Heart left ventricle (tissue), 16 donors: Measurements from ENCODE around the gene NKPD1. TPM values are rescaled to one million over a fixed set of nuclear protein-coding genes. Genes with fewer than 3 reads are reported as not detected.

Experiments
- ATAC-seq, 4 donors: fragments of 200-7000 bp; cut with Tn5 transposase; one replicate each; pipeline ENCODE4 v1.9.1; 2020 to 2022; ENCODE audit warnings: moderate library complexity in 4 of 4, mild to moderate bottlenecking in 3 of 4, moderate number of reproducible peaks in 1 of 4
- DNase-seq, 5 donors: peaks; one replicate each; pipeline ENCODE4 v3.0.0-alpha.2; 2020
- H3K27ac ChIP-seq, 12 donors: fragments of 200-600 bp; sonication (generic) in 4 of 12; one replicate each; pipeline versions ENCODE4 v1.5.0 to v1.8.0; 2016 to 2022; ENCODE audit warnings: mild to moderate bottlenecking in 2 of 12
- H3K27me3 ChIP-seq, 9 donors: fragments of 200-600 bp; sonication (generic) in 2 of 9; one replicate each; pipeline versions ENCODE4 v1.5.1 to v1.8.0; 2016 to 2022; ENCODE audit warnings: mild to moderate bottlenecking in 3 of 9
- H3K36me3 ChIP-seq, 9 donors: fragments of 200-600 bp; sonication (generic) in 2 of 9; one replicate each; pipeline versions ENCODE4 v1.5.0 to v1.8.0; 2018 to 2022; ENCODE audit warnings: mild to moderate bottlenecking in 2 of 9
- H3K4me1 ChIP-seq, 12 donors: fragments of 200-600 bp; sonication (generic) in 4 of 12; one replicate each; pipeline versions ENCODE4 v1.5.0 to v1.8.0; 2016 to 2022; ENCODE audit warnings: mild to moderate bottlenecking in 3 of 12
- H3K4me3 ChIP-seq, 12 donors: fragments of 200-600 bp; sonication (generic) in 4 of 12; one replicate each; pipeline versions ENCODE4 v1.5.0 to v1.8.0; 2017 to 2022; ENCODE audit warnings: mild to moderate bottlenecking in 9 of 12, moderate library complexity in 4 of 12
- H3K9me3 ChIP-seq, 12 donors: fragments of 200-600 bp; sonication (generic) in 4 of 12; one replicate each; pipeline versions ENCODE4 v1.5.0 to v1.8.0; 2016 to 2022; ENCODE audit warnings: mild to moderate bottlenecking in 1 of 12
- POLR2A ChIP-seq, 2 donors: fragments of 450-650 bp; IDR thresholded peaks; one replicate each; pipeline ENCODE4 v1.6.1; 2017; ENCODE audit warnings: antibody characterized with exemption in 2 of 2, mild to moderate bottlenecking in 2 of 2, moderate library complexity in 2 of 2
- WGBS, 4 donors: extraction: QIAGEN DNeasy Blood & Tissue Kit in 2 of 4; methylation state at CpG; one replicate each; pipeline versions ENCODE4 v1.1.5 to v1.1.7; 2013 to 2018; 5-methylcytosine and 5-hydroxymethylcytosine counted together
- intact Hi-C, 10 donors: fragments of 100-400 bp; cut with DNase I; formaldehyde crosslinking; loops; one replicate each; pipeline versions ENCODE4 v1.11.1 to v1.14.2; 2022
- polyA plus RNA-seq, 2 donors: library from polyadenylated mRNA; stranded (reverse); fragments of 200-250 nt; gene quantifications; one replicate each; pipeline ENCODE4 v1.2.3, GENCODE V29; 2013
- total RNA-seq, 9 donors: library from RNA; depleted of rRNA in 2 of 9; stranded (reverse); fragments of >200 nt in 2 of 9; fragmentation: NEBNext Ultra II Directional in 3 of 9; extraction: Animal tissue kit (Norgen Biotek cat#: 25700) in 3 of 9; gene quantifications; one replicate each; pipeline versions ENCODE4 v1.1.0 to v1.2.4, GENCODE V29; 2016 to 2023
- TF ChIP-seq, protein P1 (sequence below), 12 donors: fragments of 200-600 bp; sonication (generic) in 4 of 12; IDR thresholded peaks; one replicate each; pipeline versions ENCODE4 v1.5.0 to v1.8.0; 2018 to 2022; ENCODE audit warnings: antibody characterized with exemption in 12 of 12, mild to moderate bottlenecking in 5 of 12
- donor health status: ischemic (EF 13 %, LVEDD 7.1; RV severe dilation, severe dysfunction).
- donor health status: healthy with polysubstance abuse.
- donor health status: DM: no; HTN: yes; CAD: no.
- donor health status: DM: no; HTN: no; CAD: no.
- donor health status: ischemic (EF 25% LVEDD 6.9; RV normal size, moderate dysfunction).
- donor health status: ischemic (EF 25% LVEDD 5.7; RV mildly dilated, moderate dysfunction).
- donor health status: healthy.
- donor health status: DM: yes; HTN: yes; CAD: no.
- donor health status: ischemic (EF 35%, LVEDD 5.7; RV mildly dilated, moderate dysfunction).
- donor health status: nonischemic (EF 11% LVEDD 7.7; RV severe dilation, severe dysfunction).
- donor health status: DM: yes; HTN: yes; CAD: no.
- donor health status: PGD.
- donor health status: ischemic (EF 29% LVEDD 5.4; RV normal size, mild dysfunction).
- donor health status: nonischemic (EF 23%, LVEDD 6.1; RV moderate dilation, normal function).

Gene NKPD1
- total and polyA plus RNA-seq, 11 donors: 0.09 to 0.28 (median 0.14) TPM; not detected in 7

DNA sequence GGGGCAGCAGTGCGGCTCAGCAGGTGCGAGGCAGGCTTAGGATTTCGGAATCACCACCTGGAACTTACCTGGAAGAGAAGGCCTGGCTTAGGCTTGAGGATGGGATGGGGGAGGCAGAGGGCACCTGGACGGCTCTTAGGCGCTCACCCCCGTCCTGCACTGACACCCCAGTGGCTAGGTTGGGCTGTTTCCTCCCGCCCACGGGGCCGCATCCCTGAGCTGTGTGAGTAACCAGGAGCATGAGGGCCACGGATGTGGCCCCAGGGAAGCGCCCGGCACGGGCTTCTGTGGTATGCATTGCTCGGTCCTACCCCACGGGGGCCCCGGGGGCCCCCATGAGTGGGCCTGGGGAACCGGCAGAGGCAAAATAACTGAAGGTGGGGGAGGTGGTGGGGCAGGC is 2.4 kb upstream of the NKPD1 start:
- Histone ChIP-seq H3K36me3 (no peaks in the 10 kb centered on the region), H3K27me3 (peaks cover 0 to 29% (median 11%) of the 10 kb centered on the region in 9 donors), H3K4me1 (peaks cover 0 to 33% (median 18%) of the 10 kb centered on the region in 12 donors), H3K4me3 (no peak overlapping the region), H3K9me3 (no peaks in the 10 kb centered on the region), H3K27ac (no peak overlapping the region)
- intact Hi-C loops: loop anchor here in 1 of 10 donors (10.0 kb wide), 1 partner anchor 172 kb away; no protein-coding TSS in a partner anchor
- no peak for ATAC-seq
- no peak for TF ChIP-seq POLR2A (IDR thresholded peaks at IDR 0.05)
- TF ChIP-seq, protein P1, sequence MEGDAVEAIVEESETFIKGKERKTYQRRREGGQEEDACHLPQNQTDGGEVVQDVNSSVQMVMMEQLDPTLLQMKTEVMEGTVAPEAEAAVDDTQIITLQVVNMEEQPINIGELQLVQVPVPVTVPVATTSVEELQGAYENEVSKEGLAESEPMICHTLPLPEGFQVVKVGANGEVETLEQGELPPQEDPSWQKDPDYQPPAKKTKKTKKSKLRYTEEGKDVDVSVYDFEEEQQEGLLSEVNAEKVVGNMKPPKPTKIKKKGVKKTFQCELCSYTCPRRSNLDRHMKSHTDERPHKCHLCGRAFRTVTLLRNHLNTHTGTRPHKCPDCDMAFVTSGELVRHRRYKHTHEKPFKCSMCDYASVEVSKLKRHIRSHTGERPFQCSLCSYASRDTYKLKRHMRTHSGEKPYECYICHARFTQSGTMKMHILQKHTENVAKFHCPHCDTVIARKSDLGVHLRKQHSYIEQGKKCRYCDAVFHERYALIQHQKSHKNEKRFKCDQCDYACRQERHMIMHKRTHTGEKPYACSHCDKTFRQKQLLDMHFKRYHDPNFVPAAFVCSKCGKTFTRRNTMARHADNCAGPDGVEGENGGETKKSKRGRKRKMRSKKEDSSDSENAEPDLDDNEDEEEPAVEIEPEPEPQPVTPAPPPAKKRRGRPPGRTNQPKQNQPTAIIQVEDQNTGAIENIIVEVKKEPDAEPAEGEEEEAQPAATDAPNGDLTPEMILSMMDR (IDR thresholded peaks at IDR 0.05): no peak
- 88 to 94% (median 90%) methylated on average over 9 to 17 of the region's 17 CpGs for WGBS, 4 donors
- DNase-seq: no peak

DNA sequence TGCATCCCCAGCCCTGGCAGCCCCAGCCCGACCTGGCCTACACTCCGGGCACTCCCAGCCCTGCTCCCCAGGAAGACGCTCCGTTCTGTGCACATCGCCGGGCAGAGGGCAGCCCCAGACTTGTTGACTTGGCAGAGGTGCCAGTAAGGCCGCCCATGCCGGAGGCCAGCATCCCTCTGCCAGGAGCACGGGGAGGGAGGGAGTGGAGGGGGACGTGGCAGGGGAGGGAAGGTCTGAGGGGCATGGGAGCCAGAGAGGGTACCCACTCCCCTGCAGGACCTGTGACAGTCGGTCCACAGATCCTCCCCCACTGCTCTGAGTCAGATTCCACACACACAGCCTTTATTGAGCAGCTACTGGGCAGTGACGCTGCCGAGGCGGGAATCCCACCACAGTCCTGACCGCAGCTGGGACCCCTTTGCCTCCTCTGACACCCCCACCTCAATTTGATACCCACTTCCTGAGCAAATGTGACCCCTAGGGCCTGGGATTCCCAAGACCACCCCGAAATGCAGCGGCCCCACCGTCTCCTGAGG is 1.9 kb upstream of the NKPD1 start:
- ATAC-seq (no peak), DNase-seq (no peak)
- Histone ChIP-seq H3K36me3 (no peaks in the 10 kb centered on the region), H3K9me3 (no peaks in the 10 kb centered on the region), H3K4me3 (no peak overlapping the region), H3K4me1 (peaks cover 0 to 33% (median 18%) of the 10 kb centered on the region in 12 donors), H3K27me3 (peaks cover 0 to 32% (median 11%) of the 10 kb centered on the region in 9 donors), H3K27ac (no peak overlapping the region)
- WGBS, 4 donors: 72 to 88% (median 86%) methylated on average over 17 to 18 of the region's 18 CpGs
- intact Hi-C loops: loop anchor here in 1 of 10 donors (10.0 kb wide), 1 partner anchor 172 kb away; no protein-coding TSS in a partner anchor
- no peak for TF ChIP-seq POLR2A (IDR thresholded peaks at IDR 0.05)
- TF ChIP-seq, protein P1 (IDR thresholded peaks at IDR 0.05): no peak

DNA sequence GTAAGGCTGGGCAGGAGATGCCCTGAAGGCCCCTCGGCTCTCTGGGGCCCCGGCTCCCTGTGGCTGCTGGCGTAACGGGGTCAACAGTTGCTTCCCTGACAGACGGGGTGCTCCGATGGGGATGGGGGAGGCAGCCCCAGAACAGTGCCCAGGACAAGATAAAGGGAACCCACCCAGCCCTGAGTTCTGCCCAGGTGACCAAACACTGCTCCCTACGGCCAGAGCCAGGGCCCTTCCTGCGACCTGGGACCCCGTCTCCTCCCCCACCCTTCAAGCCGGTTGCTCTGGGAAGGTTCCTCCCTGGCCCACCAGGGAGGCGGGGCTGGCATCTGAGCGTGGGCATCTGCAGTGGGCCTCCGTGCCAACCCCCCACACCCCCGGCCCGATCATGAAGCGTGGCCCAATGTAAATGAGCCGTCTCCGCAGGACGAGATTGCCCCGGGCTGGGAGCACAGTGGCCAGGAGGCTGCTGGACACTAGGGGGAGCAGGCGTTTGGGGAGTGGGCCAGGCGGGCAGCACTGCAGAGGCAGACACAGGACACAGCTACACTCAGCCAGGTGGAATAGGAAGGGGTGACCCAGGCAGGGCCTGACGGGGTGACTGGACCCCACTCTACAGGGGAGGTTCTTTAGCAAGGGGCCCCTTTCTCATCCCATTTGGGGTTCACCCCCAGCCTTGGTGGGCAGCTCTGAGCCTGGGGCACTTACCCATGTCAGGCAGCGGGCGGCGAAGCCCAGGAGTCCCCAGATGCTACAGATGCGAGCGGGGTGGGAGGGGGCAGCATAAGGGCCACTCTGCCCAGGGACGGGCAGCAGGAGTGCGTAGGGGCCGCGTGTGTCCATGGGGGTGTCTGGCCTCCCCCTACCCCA is 1.2 kb upstream of the NKPD1 start:
- WGBS, 4 donors: 41 to 44% (median 44%) methylated on average over 22 to 32 of the region's 32 CpGs
- Histone ChIP-seq H3K4me3 (no peak overlapping the region), H3K4me1 (peaks cover 0 to 28% (median 17%) of the 10 kb centered on the region in 12 donors), H3K36me3 (no peaks in the 10 kb centered on the region), H3K27ac (no peak overlapping the region), H3K27me3 (peaks cover 0 to 32% (median 11%) of the 10 kb centered on the region in 9 donors), H3K9me3 (no peaks in the 10 kb centered on the region)
- TF ChIP-seq, protein P1 (IDR thresholded peaks at IDR 0.05): peak; percentile 7 to 55 (median 38)
- no peak for TF ChIP-seq POLR2A (IDR thresholded peaks at IDR 0.05)
- ATAC-seq (peak in 3 of 4 donors; percentile 9 to 42 (median 19)), DNase-seq (no peak)
- intact Hi-C loops: loop anchor here in 1 of 10 donors (10.0 kb wide), 1 partner anchor 173 kb away; no protein-coding TSS in a partner anchor

DNA sequence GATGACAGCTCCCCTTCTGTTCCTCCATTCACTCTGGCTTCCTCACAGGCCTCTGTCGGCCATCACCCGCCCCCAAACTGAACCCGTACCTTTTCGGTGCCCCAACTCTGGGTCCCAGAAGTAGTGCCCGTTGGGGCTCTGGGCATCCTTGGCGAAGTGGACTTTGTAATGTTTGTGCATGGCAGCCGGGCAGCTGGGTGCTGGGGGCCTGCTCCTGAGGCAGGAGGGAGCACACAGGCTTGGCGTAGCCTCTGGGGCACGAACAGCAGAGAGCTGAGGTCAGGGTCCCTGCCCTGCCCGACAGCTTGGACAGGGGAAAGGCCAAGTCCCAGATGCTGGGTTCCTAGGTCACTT is 834 bp downstream of the NKPD1 start:
- Histone ChIP-seq H3K4me1 (peaks cover 0 to 12% (median 9%) of the 10 kb centered on the region in 12 donors), H3K9me3 (no peaks in the 10 kb centered on the region), H3K36me3 (no peaks in the 10 kb centered on the region), H3K27me3 (peaks cover 0 to 32% (median 11%) of the 10 kb centered on the region in 9 donors), H3K4me3 (no peak overlapping the region), H3K27ac (no peak overlapping the region)
- intact Hi-C loops: loop anchor here in 1 of 10 donors (10.0 kb wide), 1 partner anchor 175 kb away; no protein-coding TSS in a partner anchor
- TF ChIP-seq POLR2A (IDR thresholded peaks at IDR 0.05): no peak
- TF ChIP-seq, protein P1 (IDR thresholded peaks at IDR 0.05): no peak
- ATAC-seq: no peak
- 81 to 88% (median 84%) methylated on average over 8 to 10 of the region's 10 CpGs for WGBS, 4 donors
- no peak for DNase-seq
